WTC11 (cell line): ENCODE results near the gene VANGL1. TPM values are rescaled to one million over a fixed set of nuclear protein-coding genes. Genes with fewer than 3 reads are reported as not detected.

Experiments used
- ATAC-seq: fragments of 200-7000 bp; cut with Tn5 transposase; 2 replicates; pipeline ENCODE4 v1.10.0; 2021; ENCODE audit warnings: mild to moderate bottlenecking, moderate library complexity
- CTCF ChIA-PET: fragments of 300-600 bp; sonication (Branson Sonifier 250); formaldehyde crosslinking; loops from one replicate; lab custom pipeline; 2021; ENCODE audit warnings: antibody characterized with exemption; lab: Charles Lee
- POLR2A ChIA-PET: fragments of 350-600 bp; sonication (Branson Sonifier 250); formaldehyde crosslinking; loops from one replicate; lab custom pipeline; 2021; ENCODE audit warnings: antibody characterized with exemption; lab: Charles Lee
- DNase-seq: peaks from one replicate; pipeline ENCODE4 v3.0.0; 2021; ENCODE audit warnings: low spot score
- H3K27ac Mint-ChIP-seq: 2 replicates; pipeline ENCODE4 v1.8.0; 2021; ENCODE audit warnings: mixed read lengths
- H3K27me3 Mint-ChIP-seq: 2 replicates; pipeline ENCODE4 v1.8.0; 2021; ENCODE audit warnings: low read depth, mild to moderate bottlenecking, moderate library complexity, mixed read lengths
- H3K36me3 Mint-ChIP-seq: 2 replicates; pipeline ENCODE4 v1.8.0; 2021; ENCODE audit warnings: mixed read lengths
- H3K4me1 Mint-ChIP-seq: 2 replicates; pipeline ENCODE4 v1.8.0; 2022; ENCODE audit warnings: mixed read lengths
- H3K4me3 Mint-ChIP-seq: 2 replicates; pipeline ENCODE4 v1.8.0; 2021; ENCODE audit warnings: mild to moderate bottlenecking, moderate library complexity, mixed read lengths
- H3K9me3 Mint-ChIP-seq: 2 replicates; pipeline ENCODE4 v1.8.0; 2021; ENCODE audit warnings: mixed read lengths
- ESRRA ChIP-seq: sonication (generic); formaldehyde crosslinking; IDR thresholded peaks from 2 replicates; pipeline ENCODE4 v1.8.1; 2022; ENCODE audit warnings: mild to moderate bottlenecking, missing genetic modification reagents, borderline replicate concordance
- KAT7 ChIP-seq: sonication (generic); formaldehyde crosslinking; IDR thresholded peaks from 2 replicates; pipeline ENCODE4 v1.8.1; 2023; ENCODE audit warnings: missing genetic modification reagents, mild to moderate bottlenecking, borderline replicate concordance
- SMAD4 ChIP-seq: sonication (generic); formaldehyde crosslinking; IDR thresholded peaks from 2 replicates; pipeline ENCODE4 v1.8.0; 2022; ENCODE audit warnings: mild to moderate bottlenecking, missing genetic modification reagents
- ZMAT4 ChIP-seq: fragments of 250-450 bp; sonication (Bioruptor Pico); IDR thresholded peaks from 2 replicates; pipeline ENCODE4 v1.9.0; 2021; ENCODE audit warnings: mild to moderate bottlenecking
- ZNF263 ChIP-seq: sonication (generic); formaldehyde crosslinking; IDR thresholded peaks from 2 replicates; pipeline ENCODE4 v1.8.1; 2022; ENCODE audit warnings: low read depth, mild to moderate bottlenecking, moderate library complexity, missing genetic modification reagents
- total RNA-seq: library from RNA; stranded (reverse); gene quantifications from 3 replicates; pipeline ENCODE4 v1.2.3, GENCODE V29; 2021
- TF ChIP-seq, protein P1 (sequence below): sonication (generic); formaldehyde crosslinking; IDR thresholded peaks from 2 replicates; pipeline ENCODE4 v1.8.0; 2022; ENCODE audit warnings: missing genetic modification reagents
- TF ChIP-seq, protein P2 (sequence below): sonication (generic); formaldehyde crosslinking; IDR thresholded peaks from 2 replicates; pipeline ENCODE4 v1.8.0; 2022; ENCODE audit warnings: mild to moderate bottlenecking, missing genetic modification reagents
- TF ChIP-seq, protein P3 (sequence below): sonication (generic); formaldehyde crosslinking; IDR thresholded peaks from 2 replicates; pipeline ENCODE4 v1.8.0; 2023; ENCODE audit warnings: missing genetic modification reagents, mild to moderate bottlenecking, borderline replicate concordance
- TF ChIP-seq, protein P4 (sequence below): sonication (generic); formaldehyde crosslinking; IDR thresholded peaks from 2 replicates; pipeline ENCODE4 v1.8.1; 2022; ENCODE audit warnings: missing genetic modification reagents, borderline replicate concordance
- TF ChIP-seq, protein P5 (sequence below): fragments of 250-450 bp; sonication (Bioruptor Pico); IDR thresholded peaks from 2 replicates; pipeline ENCODE4 v1.9.0; 2021; ENCODE audit warnings: mild to moderate bottlenecking, borderline replicate concordance

Gene VANGL1
- total RNA-seq, 1 experiment from 2014 or later, result 15.8 TPM

- POLR2A ChIA-PET, result no interaction called here
- TF ChIP-seq ESRRA (CRISPR knock-in tag) (no peak), ZMAT4 (CRISPR knock-in tag) (no peak), ZNF263 (CRISPR knock-in tag) (no peak), SMAD4 (CRISPR knock-in tag) (no peak), KAT7 (CRISPR knock-in tag) (no peak)
- TF ChIP-seq, protein P1, sequence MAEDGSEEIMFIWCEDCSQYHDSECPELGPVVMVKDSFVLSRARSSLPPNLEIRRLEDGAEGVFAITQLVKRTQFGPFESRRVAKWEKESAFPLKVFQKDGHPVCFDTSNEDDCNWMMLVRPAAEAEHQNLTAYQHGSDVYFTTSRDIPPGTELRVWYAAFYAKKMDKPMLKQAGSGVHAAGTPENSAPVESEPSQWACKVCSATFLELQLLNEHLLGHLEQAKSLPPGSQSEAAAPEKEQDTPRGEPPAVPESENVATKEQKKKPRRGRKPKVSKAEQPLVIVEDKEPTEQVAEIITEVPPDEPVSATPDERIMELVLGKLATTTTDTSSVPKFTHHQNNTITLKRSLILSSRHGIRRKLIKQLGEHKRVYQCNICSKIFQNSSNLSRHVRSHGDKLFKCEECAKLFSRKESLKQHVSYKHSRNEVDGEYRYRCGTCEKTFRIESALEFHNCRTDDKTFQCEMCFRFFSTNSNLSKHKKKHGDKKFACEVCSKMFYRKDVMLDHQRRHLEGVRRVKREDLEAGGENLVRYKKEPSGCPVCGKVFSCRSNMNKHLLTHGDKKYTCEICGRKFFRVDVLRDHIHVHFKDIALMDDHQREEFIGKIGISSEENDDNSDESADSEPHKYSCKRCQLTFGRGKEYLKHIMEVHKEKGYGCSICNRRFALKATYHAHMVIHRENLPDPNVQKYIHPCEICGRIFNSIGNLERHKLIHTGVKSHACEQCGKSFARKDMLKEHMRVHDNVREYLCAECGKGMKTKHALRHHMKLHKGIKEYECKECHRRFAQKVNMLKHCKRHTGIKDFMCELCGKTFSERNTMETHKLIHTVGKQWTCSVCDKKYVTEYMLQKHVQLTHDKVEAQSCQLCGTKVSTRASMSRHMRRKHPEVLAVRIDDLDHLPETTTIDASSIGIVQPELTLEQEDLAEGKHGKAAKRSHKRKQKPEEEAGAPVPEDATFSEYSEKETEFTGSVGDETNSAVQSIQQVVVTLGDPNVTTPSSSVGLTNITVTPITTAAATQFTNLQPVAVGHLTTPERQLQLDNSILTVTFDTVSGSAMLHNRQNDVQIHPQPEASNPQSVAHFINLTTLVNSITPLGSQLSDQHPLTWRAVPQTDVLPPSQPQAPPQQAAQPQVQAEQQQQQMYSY (CRISPR knock-in tag), result no peak
- TF ChIP-seq, protein P2, sequence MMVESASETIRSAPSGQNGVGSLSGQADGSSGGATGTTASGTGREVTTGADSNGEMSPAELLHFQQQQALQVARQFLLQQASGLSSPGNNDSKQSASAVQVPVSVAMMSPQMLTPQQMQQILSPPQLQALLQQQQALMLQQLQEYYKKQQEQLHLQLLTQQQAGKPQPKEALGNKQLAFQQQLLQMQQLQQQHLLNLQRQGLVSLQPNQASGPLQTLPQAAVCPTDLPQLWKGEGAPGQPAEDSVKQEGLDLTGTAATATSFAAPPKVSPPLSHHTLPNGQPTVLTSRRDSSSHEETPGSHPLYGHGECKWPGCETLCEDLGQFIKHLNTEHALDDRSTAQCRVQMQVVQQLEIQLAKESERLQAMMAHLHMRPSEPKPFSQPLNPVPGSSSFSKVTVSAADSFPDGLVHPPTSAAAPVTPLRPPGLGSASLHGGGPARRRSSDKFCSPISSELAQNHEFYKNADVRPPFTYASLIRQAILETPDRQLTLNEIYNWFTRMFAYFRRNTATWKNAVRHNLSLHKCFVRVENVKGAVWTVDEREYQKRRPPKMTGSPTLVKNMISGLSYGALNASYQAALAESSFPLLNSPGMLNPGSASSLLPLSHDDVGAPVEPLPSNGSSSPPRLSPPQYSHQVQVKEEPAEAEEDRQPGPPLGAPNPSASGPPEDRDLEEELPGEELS (CRISPR knock-in tag), result no peak
- TF ChIP-seq, protein P3, sequence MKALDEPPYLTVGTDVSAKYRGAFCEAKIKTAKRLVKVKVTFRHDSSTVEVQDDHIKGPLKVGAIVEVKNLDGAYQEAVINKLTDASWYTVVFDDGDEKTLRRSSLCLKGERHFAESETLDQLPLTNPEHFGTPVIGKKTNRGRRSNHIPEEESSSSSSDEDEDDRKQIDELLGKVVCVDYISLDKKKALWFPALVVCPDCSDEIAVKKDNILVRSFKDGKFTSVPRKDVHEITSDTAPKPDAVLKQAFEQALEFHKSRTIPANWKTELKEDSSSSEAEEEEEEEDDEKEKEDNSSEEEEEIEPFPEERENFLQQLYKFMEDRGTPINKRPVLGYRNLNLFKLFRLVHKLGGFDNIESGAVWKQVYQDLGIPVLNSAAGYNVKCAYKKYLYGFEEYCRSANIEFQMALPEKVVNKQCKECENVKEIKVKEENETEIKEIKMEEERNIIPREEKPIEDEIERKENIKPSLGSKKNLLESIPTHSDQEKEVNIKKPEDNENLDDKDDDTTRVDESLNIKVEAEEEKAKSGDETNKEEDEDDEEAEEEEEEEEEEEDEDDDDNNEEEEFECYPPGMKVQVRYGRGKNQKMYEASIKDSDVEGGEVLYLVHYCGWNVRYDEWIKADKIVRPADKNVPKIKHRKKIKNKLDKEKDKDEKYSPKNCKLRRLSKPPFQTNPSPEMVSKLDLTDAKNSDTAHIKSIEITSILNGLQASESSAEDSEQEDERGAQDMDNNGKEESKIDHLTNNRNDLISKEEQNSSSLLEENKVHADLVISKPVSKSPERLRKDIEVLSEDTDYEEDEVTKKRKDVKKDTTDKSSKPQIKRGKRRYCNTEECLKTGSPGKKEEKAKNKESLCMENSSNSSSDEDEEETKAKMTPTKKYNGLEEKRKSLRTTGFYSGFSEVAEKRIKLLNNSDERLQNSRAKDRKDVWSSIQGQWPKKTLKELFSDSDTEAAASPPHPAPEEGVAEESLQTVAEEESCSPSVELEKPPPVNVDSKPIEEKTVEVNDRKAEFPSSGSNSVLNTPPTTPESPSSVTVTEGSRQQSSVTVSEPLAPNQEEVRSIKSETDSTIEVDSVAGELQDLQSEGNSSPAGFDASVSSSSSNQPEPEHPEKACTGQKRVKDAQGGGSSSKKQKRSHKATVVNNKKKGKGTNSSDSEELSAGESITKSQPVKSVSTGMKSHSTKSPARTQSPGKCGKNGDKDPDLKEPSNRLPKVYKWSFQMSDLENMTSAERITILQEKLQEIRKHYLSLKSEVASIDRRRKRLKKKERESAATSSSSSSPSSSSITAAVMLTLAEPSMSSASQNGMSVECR, result no peak
- TF ChIP-seq, protein P4, sequence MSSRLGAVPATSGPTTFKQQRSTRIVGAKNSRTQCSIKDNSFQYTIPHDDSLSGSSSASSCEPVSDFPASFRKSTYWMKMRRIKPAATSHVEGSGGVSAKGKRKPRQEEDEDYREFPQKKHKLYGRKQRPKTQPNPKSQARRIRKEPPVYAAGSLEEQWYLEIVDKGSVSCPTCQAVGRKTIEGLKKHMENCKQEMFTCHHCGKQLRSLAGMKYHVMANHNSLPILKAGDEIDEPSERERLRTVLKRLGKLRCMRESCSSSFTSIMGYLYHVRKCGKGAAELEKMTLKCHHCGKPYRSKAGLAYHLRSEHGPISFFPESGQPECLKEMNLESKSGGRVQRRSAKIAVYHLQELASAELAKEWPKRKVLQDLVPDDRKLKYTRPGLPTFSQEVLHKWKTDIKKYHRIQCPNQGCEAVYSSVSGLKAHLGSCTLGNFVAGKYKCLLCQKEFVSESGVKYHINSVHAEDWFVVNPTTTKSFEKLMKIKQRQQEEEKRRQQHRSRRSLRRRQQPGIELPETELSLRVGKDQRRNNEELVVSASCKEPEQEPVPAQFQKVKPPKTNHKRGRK (CRISPR knock-in tag), result no peak
- TF ChIP-seq, protein P5, sequence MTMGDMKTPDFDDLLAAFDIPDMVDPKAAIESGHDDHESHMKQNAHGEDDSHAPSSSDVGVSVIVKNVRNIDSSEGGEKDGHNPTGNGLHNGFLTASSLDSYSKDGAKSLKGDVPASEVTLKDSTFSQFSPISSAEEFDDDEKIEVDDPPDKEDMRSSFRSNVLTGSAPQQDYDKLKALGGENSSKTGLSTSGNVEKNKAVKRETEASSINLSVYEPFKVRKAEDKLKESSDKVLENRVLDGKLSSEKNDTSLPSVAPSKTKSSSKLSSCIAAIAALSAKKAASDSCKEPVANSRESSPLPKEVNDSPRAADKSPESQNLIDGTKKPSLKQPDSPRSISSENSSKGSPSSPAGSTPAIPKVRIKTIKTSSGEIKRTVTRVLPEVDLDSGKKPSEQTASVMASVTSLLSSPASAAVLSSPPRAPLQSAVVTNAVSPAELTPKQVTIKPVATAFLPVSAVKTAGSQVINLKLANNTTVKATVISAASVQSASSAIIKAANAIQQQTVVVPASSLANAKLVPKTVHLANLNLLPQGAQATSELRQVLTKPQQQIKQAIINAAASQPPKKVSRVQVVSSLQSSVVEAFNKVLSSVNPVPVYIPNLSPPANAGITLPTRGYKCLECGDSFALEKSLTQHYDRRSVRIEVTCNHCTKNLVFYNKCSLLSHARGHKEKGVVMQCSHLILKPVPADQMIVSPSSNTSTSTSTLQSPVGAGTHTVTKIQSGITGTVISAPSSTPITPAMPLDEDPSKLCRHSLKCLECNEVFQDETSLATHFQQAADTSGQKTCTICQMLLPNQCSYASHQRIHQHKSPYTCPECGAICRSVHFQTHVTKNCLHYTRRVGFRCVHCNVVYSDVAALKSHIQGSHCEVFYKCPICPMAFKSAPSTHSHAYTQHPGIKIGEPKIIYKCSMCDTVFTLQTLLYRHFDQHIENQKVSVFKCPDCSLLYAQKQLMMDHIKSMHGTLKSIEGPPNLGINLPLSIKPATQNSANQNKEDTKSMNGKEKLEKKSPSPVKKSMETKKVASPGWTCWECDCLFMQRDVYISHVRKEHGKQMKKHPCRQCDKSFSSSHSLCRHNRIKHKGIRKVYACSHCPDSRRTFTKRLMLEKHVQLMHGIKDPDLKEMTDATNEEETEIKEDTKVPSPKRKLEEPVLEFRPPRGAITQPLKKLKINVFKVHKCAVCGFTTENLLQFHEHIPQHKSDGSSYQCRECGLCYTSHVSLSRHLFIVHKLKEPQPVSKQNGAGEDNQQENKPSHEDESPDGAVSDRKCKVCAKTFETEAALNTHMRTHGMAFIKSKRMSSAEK (CRISPR knock-in tag), result no peak
- no peak overlapping the region for H3K4me3 Mint-ChIP-seq
- H3K36me3 Mint-ChIP-seq, result peaks cover 19% of the 10 kb centered on the region
- peaks cover 45% of the 10 kb centered on the region for H3K9me3 Mint-ChIP-seq
- H3K27ac Mint-ChIP-seq, result no peak overlapping the region
- H3K27me3 Mint-ChIP-seq, result no peaks in the 10 kb centered on the region; the same call in 1 of the 2 replicates
- CTCF ChIA-PET, result no interaction called here
- DNase-seq (no peak), ATAC-seq (no peak)
- H3K4me1 Mint-ChIP-seq, result no peaks in the 10 kb centered on the region
Measured at GRCh38 chr1:115620453-115620852, 21.3 kb upstream of the VANGL1 start.
